HG03442 (cell line): ENCODE results near the gene MARCHF9.

Experiments used
- ATAC-seq: cut with Tn5 transposase; IDR thresholded peaks from one replicate; pipeline ENCODE4 v1.9.1; 2021; ENCODE audit warnings: mild to moderate bottlenecking, moderate library complexity; ENCODE audit not compliant: unreplicated experiment

Gene MARCHF9

DNA sequence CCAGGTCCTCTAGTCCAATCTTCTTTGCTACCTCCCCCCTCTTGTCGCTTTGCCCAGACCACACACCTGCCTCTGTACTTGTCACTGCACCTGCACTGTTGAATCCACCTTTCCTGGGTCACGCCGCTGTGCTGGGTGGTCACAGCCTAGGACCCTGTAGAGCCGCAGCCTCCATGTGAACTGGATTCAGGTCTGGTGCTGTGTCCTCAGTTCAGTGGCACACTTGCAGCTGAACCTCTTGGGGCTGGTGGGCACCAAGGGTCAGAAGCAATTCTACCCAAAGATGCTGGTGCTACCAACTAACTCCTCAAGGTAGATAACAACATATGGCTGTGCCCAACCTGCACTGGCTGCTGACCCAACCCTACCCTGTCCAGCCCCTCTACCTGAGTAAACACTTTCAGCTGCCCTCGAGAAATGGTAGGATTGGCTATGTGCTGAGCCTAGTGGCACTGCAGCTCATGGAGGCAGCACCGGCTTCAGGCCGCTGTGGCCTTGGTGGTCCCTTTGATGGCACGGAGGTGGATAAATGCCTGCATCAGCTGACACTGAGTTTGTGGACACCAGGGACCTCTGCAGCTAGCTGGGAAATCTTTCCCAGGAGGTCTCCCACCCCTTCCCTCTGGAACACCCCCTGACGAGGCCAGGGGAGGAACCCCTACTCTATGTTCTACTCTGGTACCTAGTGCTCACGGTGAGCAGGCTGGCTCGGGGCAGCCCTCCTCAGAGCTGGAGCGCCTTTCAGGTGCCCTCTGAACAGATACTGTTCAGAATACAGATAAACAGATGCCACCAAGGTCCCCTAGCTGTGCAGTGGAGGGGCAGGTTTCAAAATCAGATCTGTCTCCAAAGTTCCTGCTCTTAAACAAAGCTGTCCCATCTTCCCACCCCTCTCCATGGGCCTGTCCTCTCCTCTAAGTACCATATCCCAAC, 30.6 kb upstream of the MARCHF9 start:
- no peak for ATAC-seq

DNA sequence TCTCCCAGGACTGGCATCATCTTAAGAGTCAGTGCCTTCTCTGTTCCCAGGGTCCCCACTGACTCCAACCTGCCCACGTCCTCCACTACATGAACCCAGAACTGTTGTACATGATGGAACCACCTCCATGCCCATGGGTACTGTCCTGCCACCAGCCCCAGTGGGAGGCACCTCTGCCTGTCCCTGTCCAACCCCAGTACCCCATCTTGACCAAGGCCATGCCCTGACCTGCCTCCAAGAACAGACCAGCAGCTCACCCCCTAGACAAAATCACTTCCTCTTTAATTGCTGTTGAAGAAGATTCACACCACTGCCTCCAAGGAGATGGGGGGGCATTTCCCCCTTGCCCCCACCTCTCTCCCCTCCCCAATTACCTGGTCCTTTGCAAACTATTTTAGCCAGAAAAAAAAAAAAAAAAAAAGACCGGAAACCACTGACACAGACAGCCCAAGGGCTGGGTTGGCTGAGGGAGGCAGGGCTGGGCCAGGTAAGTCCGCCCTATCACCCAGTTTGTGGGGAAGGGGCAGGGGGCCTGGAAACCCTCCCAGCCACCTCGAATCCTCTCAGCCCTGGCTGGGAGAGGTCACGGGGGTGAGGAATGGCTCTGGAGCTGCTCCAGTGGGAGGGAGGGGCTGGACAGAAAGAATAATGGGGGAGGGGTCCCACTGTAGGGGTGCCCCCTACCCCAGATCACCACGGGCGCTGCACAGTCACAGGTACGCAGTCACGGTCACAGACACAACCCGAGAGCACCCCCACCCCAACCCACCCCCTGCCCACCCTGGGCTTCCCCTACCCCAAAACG, 29.8 kb upstream of the MARCHF9 start:
- ATAC-seq: no peak

DNA sequence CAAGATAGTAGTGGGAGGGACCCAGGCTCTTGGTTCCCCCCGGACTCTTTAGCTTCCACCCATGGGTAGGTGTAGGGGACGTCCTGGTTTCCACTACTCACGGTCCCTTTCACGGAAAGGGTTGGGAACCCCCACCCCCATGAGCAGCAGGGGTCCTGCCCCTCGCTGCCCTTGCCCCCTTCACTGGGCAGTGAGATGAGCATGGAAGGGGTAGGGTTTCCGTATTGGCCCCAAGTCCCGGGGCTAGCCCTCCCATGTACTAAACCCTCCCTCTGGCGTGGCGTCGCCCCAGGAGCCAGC, 29.1 kb upstream of the MARCHF9 start:
- ATAC-seq: no peak

DNA sequence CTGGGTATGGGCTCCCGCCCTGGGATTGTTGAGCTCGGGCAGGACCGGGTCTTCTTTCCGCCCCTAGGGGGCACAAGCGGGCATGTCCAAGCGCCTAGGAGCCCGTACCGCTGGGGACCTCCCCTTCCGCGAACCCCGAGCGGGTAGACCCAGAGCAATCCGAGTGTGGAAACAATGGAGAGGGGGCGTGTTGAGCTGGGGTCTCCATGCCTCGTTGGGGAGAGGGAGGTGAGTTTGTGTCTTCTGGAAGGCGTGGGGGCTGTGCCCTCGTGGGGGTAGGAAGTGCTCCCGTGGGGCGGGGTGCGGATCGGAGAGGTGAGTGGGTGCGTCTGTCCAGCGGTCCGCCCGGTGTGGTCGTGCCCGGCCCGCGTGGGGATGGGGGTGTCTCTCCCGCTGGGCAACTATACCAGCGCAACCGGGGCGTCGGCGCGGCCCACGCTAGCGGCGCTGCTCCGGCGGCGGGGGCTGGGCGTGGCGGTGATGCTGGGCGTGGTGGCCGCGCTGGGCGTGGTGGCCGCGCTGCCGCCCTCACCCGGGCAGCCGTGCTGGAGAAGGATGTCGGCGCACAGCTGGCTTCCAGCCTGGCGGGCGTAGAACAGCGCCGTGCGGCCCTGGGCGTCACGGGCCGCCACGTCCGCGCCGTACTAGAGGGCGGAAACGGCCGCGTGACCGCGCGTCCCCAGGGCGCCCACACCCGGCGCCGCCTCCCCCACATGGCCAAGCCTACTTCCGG, 28.6 kb upstream of the MARCHF9 start:
- no peak for ATAC-seq

DNA sequence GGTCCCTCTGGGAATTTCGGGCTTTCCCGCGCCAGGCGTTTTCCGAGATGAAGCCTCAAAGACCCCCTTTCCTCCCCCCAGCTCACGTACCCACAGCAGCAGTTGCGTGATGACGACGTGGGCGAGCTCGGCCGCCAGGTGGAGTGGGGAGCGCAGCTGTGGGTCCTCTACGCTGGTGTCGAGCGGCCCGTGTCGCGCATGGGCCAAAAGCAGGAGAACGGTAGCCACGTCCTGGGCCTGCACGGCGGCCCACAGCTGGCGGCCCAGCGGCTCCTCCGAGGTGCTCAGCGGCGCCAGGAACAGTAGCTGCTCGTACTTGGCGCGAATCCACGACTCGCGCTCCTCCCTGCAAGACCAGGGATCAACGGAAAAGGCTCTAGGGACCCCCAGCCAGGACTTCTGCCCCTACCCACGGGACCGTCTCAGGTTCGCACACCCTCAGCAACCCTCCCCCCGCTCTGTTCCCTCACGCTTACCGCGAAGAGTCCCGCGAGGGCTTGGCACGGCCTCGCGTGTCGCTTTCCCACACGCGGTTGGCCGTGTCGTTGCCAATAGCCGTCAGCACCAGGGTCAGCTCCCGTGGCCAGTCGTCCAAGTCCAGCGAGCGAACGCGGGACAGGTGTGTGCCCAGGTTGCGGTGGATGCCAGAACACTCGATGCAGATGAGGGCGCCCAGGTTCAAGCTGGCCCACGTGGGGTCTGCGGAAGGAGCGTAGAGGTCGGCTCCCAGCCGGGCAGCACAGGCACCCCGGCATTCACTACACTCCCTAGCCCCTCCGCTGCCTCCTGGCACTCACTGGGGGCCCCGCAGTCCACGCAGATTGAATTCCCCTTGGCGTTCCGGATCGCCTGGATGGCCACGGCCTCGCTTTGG, 27.8 kb upstream of the MARCHF9 start:
- ATAC-seq: no peak

DNA sequence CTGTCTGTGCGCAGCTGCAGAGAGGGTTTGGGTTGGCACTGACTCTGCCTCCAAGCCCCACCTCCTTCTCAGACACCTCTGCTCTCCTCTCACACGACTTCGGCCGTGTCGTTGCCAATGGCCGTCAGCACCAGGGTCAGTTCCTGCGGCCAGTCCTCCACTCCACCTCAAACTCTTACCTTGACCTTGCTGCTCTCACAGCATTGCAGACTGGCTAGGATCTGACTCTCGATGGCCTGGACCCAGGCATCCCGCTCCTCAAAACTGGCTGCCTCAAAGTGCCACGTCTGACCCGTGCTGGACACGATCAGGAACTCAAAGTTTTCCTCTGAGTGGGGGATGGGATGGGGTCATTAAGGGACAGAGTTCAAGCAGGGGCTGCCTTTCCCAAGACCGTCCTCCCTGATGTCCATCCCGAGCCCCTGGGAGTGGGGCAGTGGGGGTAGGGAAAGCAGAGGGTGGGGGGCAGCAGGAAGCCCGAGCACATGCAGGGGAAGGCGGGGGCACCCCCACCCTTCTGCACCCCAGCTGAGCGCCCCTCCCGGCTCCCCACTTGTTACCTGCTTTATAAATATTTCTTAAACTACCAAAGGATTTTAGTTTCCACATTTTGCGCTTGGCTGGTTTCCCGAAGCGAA, 27.0 kb upstream of the MARCHF9 start:
- ATAC-seq: no peak

DNA sequence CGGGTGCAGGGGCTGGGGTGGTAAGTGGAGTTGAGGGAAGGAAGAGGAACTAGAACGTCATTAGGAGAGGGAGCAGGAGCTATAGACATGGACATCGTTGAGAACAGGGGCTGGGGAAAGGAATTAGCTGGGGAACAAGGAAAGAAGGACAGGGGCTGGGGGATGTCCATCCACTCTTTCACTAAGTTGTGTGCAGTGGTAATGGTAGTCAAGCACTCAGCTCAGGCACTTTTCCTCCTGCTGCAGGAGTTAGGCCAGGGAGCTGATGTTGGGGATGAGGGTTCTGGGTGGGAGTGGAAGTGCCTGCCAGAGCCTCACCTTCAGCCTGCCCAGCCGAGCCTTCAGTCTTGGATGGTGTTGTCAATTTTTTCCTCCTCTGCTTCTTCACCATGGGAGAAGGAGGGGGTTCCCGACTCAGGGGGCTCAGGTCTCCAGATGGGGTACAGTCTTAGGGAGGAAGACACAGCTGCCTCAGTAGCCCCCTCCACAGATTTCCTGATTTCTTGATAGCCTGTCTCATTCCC, 25.5 kb upstream of the MARCHF9 start:
- ATAC-seq: no peak

DNA sequence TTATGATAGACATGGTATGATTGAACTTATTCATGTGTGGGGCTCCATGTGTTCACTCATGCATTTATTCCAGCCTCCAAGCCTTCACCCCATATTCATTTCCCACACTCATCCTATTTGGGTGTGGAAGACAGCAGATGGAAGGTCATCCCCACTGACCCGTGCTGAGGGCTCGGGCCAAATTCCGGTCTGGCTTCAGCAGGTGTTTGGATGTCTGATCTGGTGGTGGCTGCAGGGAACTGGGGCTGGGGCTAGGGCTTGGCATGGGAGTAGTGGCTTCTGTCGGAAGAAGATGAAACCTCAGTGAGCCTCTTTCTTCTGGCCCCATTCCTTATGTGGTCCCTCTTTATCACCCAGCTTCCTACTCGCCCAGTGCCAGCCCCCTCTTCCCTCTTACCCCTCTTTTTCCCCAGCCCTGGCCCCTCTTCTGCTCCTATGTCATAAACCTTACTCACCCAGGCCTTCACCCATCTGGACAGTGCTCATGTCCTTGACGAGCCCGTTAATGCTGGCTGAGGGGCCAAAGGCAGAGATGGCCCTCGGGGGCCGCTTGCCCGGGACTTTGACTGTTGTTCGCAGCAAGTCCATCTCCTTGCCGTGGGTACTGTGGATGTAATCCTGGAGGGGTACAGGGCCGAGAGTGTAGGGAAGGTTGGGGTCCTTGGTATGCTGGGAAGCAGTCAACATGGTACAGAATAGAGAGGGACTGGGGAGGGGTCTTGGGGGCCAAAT, 24.4 kb upstream of the MARCHF9 start:
- ATAC-seq: no peak

DNA sequence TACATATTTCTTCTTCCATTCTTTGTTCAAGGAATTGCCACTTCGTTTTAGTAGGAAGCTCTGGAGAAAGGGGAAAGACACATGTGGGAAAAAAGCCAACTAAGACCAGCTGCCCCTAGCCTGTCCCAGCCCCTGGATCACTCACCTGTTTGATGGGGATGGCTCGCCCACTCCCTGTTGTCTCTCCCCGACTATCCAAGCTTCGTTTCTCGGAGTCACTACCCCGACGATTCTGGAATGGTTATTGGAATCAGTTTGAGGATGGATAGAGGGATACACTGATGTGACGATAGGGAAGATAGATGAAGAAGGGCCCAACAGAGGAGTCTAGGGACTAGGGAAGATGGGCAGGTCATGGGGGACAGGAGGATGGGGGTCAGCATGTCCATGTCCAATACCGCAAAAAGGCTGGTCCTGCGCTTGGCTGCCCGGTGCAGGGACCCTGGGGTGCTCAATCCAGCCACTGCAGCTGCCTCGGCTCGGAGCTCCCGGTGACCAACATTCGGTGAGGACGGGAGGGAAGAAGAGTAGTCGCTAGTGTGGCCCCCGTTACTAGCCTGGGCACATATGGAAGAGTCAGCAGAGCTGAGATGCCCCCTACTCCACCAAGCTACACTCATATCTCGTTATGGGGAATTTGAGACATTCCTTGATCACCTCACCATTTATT, 23.4 kb upstream of the MARCHF9 start:
- ATAC-seq: no peak

DNA sequence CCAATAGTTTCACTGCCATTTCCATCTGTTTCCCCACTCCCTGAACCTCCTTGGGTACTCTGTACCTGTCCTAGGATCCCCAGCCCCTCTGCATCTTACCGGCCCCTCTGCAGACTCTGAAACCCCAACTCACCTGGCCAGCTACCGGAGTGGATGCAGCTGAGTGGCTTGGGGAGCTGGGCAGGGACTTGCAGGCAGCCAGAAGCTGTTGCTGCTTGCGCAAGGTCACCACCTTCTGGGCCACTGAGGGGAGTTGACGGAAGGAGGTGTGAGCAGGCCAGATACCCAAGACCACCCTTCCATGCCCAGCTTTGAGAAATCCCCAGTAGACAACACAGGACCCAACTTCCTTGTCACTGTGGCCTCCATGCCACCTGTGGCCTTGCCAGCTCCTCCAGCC, 22.6 kb upstream of the MARCHF9 start:
- no peak for ATAC-seq

DNA sequence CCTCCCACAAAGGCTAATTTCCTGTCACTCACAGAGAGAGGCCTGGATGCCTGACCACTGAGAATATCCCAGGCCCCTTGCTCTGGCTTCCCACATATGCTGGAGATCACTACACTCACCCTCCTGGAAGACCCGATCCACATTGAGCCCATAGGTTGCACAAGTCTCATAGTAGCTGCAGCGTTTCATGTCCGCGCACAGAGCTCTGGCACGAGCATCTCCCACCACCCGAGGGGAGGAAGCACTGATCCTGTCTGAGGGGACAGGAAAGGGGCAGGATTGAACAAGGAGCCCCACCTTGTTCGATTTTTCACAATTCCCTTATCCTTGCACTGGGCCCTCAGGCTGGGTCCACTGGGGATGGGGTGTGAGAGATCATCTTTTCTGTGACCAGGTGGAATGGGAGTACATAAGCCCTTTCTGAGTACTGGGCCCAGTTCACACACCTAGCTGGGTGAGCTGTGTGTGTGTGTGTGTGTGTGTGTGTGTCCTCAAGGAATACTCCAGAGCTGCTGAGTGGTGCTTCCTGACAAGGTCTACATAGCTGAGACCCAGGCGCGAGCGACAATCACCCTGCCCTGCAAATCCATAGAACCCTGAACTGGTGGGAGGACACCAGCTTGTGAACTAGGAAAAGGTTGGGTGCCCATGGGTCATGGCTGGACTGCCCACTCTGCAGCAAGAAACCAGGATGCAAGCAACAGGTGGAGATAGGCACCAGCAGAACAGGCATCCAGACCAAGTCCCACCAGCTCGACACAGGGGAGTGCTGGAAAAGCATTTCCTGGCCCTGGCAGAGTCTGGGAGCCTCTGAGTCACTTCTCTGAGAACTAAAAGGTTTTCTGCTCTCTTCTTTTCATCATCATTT, 21.9 kb upstream of the MARCHF9 start:
- no peak for ATAC-seq

DNA sequence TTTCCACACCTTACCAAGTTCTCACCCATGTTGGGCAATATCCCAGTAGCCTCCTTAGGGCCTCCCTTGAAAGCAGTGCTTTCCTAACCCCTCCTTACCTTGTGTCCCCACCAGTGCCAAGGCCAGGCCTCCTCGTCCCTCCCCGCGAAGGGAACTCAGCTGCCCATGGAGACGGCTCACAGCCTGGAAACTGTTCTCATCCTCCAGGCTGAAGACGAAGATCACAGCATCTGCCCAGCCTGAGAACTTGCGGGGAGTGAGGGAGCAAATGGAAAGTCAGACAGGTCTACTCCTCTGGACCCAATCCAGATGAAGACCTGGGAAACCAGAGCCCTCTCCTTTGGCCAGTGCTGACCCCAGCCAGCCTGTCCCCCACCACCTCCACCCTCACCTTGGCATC, 21.0 kb upstream of the MARCHF9 start:
- ATAC-seq: no peak

DNA sequence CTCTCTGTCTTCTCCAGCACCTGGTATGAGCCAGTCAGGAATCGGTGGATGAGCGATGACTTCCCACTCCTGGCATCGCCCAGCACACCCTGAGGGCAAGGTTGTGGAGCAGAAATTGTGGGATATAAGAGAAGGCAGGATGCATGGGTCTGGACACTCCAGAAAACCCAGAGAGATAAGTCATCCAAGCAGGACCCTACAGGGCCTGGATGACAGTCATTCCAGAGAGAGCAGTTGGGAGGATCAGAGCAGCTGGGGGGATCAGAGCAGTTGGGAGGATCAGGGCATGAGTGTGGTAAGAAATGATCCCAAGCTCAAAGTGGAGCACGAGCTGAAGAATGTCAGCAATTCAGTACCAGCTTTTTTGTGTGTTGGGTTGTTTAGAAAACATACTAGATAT, 20.3 kb upstream of the MARCHF9 start:
- no peak for ATAC-seq

DNA sequence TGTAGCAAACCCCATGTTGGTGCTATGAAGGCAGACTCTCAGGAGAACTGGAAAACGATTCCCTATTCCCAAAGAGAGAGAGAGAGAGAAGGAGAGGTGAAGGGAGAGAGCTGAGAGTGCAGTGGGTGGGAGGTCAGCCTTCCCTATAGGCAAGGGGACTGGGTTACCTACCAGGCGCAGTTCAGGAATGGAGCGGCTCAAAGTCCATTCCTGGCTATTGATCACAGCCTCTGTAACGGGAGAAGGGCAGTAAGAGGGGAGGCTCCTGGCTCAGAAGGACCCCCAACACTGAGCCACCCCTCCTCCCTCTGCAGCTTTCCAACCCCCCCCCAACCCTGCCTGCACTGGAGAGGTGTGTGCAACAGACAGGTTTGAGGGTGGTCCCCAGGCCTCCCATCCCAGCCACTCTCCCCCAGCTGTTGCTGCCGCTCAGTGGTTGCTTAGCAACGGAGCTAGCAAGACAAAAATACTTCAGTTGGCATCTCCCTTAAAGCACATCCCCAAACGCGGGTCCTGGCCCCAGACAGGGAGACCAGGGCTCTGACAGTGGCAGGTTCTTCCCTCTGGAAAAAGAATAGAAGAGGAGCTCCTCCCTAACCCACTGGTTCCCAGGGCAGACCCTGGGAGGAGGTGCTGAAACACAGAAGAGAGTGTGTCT, 19.6 kb upstream of the MARCHF9 start:
- no peak for ATAC-seq

DNA sequence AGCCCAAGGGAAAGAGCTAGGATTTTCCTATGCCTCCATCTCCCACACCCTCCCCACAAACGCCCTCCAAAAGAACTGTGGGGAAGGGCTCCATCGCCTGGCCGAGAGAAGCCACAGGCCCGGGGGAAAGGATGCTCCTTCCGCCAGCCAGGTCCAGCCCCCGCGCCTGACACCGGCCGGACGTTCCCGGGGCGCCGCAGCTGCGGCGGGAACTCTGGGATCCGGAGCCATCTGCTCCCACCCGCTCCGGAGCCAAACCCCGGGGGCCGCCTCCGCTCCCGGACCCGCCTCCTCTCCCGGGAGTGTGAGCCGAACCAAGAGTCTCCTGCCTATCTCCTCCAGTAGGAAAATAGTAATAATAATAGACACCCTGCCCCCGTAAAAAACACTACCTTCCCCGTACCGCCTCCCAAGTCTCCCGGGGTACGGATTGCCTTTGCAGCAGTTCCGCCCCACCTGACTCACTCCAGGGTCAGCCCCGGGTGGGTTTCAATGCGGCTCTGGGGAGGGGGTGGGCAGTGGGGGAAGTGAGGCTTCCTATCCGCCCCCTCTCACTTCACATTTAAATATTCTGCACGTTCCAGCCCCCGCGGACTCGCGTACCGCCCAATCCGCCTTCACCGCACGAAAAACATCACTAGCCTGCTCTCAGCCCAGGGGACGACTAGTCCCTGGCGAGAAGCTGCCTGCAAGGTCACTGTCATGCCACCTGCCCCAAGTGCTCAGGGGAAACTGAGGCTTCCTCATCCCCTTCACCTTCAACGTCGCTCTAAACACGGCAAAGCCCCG, 18.8 kb upstream of the MARCHF9 start:
- ATAC-seq: no peak

DNA sequence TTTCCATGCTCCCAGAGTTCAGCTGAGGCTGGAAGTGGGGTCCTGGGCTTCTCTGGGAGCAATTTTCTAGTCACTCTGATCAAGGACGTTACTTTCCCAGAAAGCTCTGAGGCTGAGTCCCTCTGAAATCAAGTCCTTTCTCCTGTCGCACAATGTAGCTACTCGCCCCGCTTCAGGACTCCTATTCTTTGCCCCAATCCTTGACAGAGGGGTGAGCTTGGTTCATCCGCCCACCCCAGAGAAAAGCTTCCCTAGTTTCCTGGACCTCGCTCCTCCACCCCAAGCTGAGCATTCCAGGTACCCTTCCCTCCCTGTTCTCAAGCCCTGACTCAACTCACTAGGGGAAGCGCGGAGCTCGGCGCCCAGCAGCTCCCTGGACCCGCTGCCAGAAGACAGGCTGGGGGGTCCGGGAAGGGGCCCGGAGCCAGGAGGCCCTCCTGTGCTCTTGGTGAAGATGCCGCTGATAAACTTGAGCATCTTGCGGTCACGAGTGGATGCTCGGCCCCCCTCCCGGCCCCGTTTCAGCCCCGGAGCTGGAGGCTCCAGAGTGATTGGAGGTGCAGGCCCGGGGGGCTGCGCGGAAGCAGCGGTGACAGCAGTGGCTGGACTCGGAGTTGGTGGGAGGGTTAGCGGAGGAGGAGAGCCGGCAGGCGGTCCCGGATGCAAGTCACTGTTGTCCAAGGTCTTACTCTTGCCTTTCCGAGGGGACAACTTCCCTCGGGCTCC, 18.0 kb upstream of the MARCHF9 start:
- no peak for ATAC-seq
